ENCODE results near the gene TNPO1. TPM values are rescaled to one million over a fixed set of nuclear protein-coding genes. Genes with fewer than 3 reads are reported as not detected.

The TNPO1 gene
- total RNA-seq, 2 donors from 2014 or later, result 133 to 141 TPM

GRCh38 chr5:72889324-72889723 is 72.9 kb downstream of the TNPO1 start:
- Histone ChIP-seq H3K4me1 (ENCODE audit: control insufficient read depth, insufficient read depth, low read length) (no peaks in the 10 kb centered on the region), H3K36me3 (ENCODE audit: control insufficient read depth, insufficient read depth, low read length) (peaks cover 95% of the 10 kb centered on the region), H3K27ac (ENCODE audit: low read depth, low read length) (no peak overlapping the region), H3K4me3 (ENCODE audit: low read length) (no peak overlapping the region), H3K27me3 (ENCODE audit: control insufficient read depth, insufficient read depth, low read length, poor library complexity, severe bottlenecking) (no peaks in the 10 kb centered on the region), H3K9ac (ENCODE audit: extremely low read depth, low read length, poor library complexity, severe bottlenecking) (no peak overlapping the region), H3K9me3 (ENCODE audit: control insufficient read depth, low read length) (no peaks in the 10 kb centered on the region)
- H3K9me3 Mint-ChIP-seq, result no peaks in the 10 kb centered on the region
- WGBS, 2 experiments (ENCODE audit: insufficient coverage in 1 of 2, insufficient read length in 1 of 2), result 99% methylated on average over 4 of the region's 5 CpGs; no CpG with 5 or more reads in 1 of the 2 experiments
- H3K4me1 Mint-ChIP-seq, result no peaks in the 10 kb centered on the region
- no peak overlapping the region for H3K4me3 Mint-ChIP-seq
- no peak for DNase-seq
- no peaks in the 10 kb centered on the region for H3K27me3 Mint-ChIP-seq (ENCODE audit: insufficient read depth)
- TF ChIP-seq, protein P1, sequence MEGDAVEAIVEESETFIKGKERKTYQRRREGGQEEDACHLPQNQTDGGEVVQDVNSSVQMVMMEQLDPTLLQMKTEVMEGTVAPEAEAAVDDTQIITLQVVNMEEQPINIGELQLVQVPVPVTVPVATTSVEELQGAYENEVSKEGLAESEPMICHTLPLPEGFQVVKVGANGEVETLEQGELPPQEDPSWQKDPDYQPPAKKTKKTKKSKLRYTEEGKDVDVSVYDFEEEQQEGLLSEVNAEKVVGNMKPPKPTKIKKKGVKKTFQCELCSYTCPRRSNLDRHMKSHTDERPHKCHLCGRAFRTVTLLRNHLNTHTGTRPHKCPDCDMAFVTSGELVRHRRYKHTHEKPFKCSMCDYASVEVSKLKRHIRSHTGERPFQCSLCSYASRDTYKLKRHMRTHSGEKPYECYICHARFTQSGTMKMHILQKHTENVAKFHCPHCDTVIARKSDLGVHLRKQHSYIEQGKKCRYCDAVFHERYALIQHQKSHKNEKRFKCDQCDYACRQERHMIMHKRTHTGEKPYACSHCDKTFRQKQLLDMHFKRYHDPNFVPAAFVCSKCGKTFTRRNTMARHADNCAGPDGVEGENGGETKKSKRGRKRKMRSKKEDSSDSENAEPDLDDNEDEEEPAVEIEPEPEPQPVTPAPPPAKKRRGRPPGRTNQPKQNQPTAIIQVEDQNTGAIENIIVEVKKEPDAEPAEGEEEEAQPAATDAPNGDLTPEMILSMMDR (conservative IDR thresholded peaks at IDR 0.05), result no peak
- H3K36me3 Mint-ChIP-seq (ENCODE audit: low read depth), result peaks cover 87% of the 10 kb centered on the region
- no peak overlapping the region for H3K27ac Mint-ChIP-seq

DNA sequence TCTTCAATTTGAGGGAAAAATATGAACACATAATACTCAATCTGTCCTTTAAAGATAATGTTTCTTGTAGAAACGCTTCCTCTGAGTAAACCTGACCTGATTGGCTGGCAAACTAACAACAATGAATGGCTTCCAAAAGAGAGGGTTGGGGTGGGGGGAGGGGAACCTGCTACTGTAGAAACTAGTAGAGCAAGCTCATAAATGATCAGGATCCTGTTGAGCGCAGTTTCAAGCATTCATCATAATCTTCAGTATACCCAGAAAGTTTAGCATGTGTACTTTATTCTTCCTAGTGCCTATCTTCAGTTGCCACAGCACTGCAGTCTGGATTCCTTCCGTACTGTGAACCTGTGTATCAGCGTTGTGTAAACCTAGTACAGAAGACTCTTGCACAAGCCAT is 76.4 kb downstream of the TNPO1 start:
- DNase-seq, result no peak
- H3K27ac ChIP-seq (ENCODE audit: low read depth, low read length), result no peak overlapping the region
- 98 to 100% methylated on average over 2 to 4 of the region's 4 CpGs for WGBS, 2 experiments (ENCODE audit: insufficient coverage in 1 of 2, insufficient read length in 1 of 2)
- Mint-ChIP-seq H3K9me3 (no peaks in the 10 kb centered on the region), H3K27ac (no peak overlapping the region), H3K36me3 (ENCODE audit: low read depth) (peaks cover 78% of the 10 kb centered on the region), H3K27me3 (ENCODE audit: insufficient read depth) (no peaks in the 10 kb centered on the region), H3K4me3 (no peak overlapping the region), H3K4me1 (no peaks in the 10 kb centered on the region)
- TF ChIP-seq, protein P1 (conservative IDR thresholded peaks at IDR 0.05), result no peak
- H3K4me1 ChIP-seq (ENCODE audit: control insufficient read depth, insufficient read depth, low read length), result no peaks in the 10 kb centered on the region
- H3K9me3 ChIP-seq (ENCODE audit: control insufficient read depth, low read length), result no peaks in the 10 kb centered on the region
- peaks cover 94% of the 10 kb centered on the region for H3K36me3 ChIP-seq (ENCODE audit: control insufficient read depth, insufficient read depth, low read length)
- no peaks in the 10 kb centered on the region for H3K27me3 ChIP-seq (ENCODE audit: control insufficient read depth, insufficient read depth, low read length, poor library complexity, severe bottlenecking)
- H3K9ac ChIP-seq (ENCODE audit: extremely low read depth, low read length, poor library complexity, severe bottlenecking), result no peak overlapping the region
- H3K4me3 ChIP-seq (ENCODE audit: low read length), result no peak overlapping the region

- whole genome bisulfite sequencing, 2 experiments (ENCODE audit: insufficient coverage in 1 of 2, insufficient read length in 1 of 2), result 91% methylated on average over 2 of the region's 2 CpGs; no CpG with 5 or more reads in 1 of the 2 experiments
- Histone ChIP-seq H3K4me3 (ENCODE audit: low read length) (no peak overlapping the region), H3K9ac (ENCODE audit: extremely low read depth, low read length, poor library complexity, severe bottlenecking) (no peak overlapping the region), H3K36me3 (ENCODE audit: control insufficient read depth, insufficient read depth, low read length) (peaks cover 93% of the 10 kb centered on the region), H3K4me1 (ENCODE audit: control insufficient read depth, insufficient read depth, low read length) (no peaks in the 10 kb centered on the region), H3K27me3 (ENCODE audit: control insufficient read depth, insufficient read depth, low read length, poor library complexity, severe bottlenecking) (no peaks in the 10 kb centered on the region), H3K9me3 (ENCODE audit: control insufficient read depth, low read length) (no peaks in the 10 kb centered on the region), H3K27ac (ENCODE audit: low read depth, low read length) (no peak overlapping the region)
- Mint-ChIP-seq H3K9me3 (no peaks in the 10 kb centered on the region), H3K36me3 (ENCODE audit: low read depth) (peaks cover 66% of the 10 kb centered on the region), H3K27ac (no peak overlapping the region), H3K4me3 (no peak overlapping the region), H3K27me3 (ENCODE audit: insufficient read depth) (no peaks in the 10 kb centered on the region), H3K4me1 (no peaks in the 10 kb centered on the region)
- TF ChIP-seq, protein P1 (conservative IDR thresholded peaks at IDR 0.05), result no peak
- no peak for DNase-seq
Measured at GRCh38 chr5:72895758-72896157, 79.3 kb downstream of the TNPO1 start.

Data from endodermal cell (in vitro differentiated cells).